GM23338 (cell line): ENCODE data around the gene FAM228B. TPM values are rescaled to one million over a fixed set of nuclear protein-coding genes. Genes with fewer than 3 reads are reported as not detected.

Experiments
- ATAC-seq: fragments of 200-7000 bp; cut with Tn5 transposase; 3 replicates; pipeline ENCODE4 v1.9.1; 2020
- DNase-seq: peaks from one replicate; pipeline ENCODE4 v3.0.0-alpha.2; 2015; ENCODE audit warnings: low spot score
- H2AFZ ChIP-seq: fragments of 200-600 bp; sonication (generic); 2 replicates; pipeline ENCODE4 v1.8.0; 2016; ENCODE audit warnings: antibody characterized with exemption, mild to moderate bottlenecking, moderate library complexity
- H3F3A ChIP-seq: fragments of 200-600 bp; sonication (generic); replicated peaks from 2 replicates; pipeline ENCODE4 v1.8.0; 2017; ENCODE audit warnings: antibody characterized with exemption, mixed run types, low read depth
- H3K27ac ChIP-seq: fragments of 200-600 bp; sonication (generic); 2 replicates; pipeline ENCODE4 v1.6.1; 2016; ENCODE audit warnings: low read depth
- H3K27me3 ChIP-seq: fragments of 200-600 bp; sonication (generic); 2 replicates; pipeline ENCODE4 v1.8.0; 2016; ENCODE audit warnings: mild to moderate bottlenecking, mixed run types, moderate library complexity; ENCODE audit not compliant: insufficient read depth
- H3K36me3 ChIP-seq: fragments of 200-600 bp; sonication (generic); 2 replicates; pipeline ENCODE4 v1.8.0; 2016; ENCODE audit warnings: mild to moderate bottlenecking; ENCODE audit not compliant: insufficient read depth
- H3K4me1 ChIP-seq: fragments of 200-600 bp; sonication (generic); 2 replicates; pipeline ENCODE4 v1.8.0; 2016; ENCODE audit warnings: mild to moderate bottlenecking, moderate library complexity; ENCODE audit not compliant: insufficient read depth
- H3K4me2 ChIP-seq: fragments of 200-600 bp; sonication (generic); 2 replicates; pipeline ENCODE4 v1.7.1; 2017; ENCODE audit warnings: mixed run types
- H3K4me3 ChIP-seq: fragments of 200-600 bp; sonication (generic); 2 replicates; pipeline ENCODE4 v1.6.1; 2016; ENCODE audit warnings: mixed run types
- H3K79me2 ChIP-seq: fragments of 200-600 bp; sonication (generic); replicated peaks from 2 replicates; pipeline ENCODE4 v1.8.0; 2017; ENCODE audit warnings: mild to moderate bottlenecking; ENCODE audit not compliant: insufficient read depth
- H3K9me2 ChIP-seq: fragments of 200-600 bp; sonication (generic); 2 replicates; pipeline ENCODE4 v1.8.0; 2017; ENCODE audit not compliant: insufficient read depth
- H4K20me1 ChIP-seq: fragments of 200-600 bp; sonication (generic); replicated peaks from 2 replicates; pipeline ENCODE4 v1.8.0; 2017; ENCODE audit warnings: mild to moderate bottlenecking; ENCODE audit not compliant: insufficient read depth
- H3K27ac Mint-ChIP-seq: 2 replicates; pipeline ENCODE4 v1.8.0; 2020; ENCODE audit warnings: inconsistent platforms, mild to moderate bottlenecking, moderate library complexity, mixed read lengths
- H3K27me3 Mint-ChIP-seq: 3 replicates; pipeline ENCODE4 v1.8.0; 2022; ENCODE audit warnings: low read depth, mild to moderate bottlenecking, moderate library complexity, mixed read lengths, inconsistent platforms; ENCODE audit not compliant: insufficient read depth, poor library complexity
- H3K36me3 Mint-ChIP-seq: 3 replicates; pipeline ENCODE4 v1.8.0; 2021; ENCODE audit warnings: low read depth, mild to moderate bottlenecking, inconsistent platforms, moderate library complexity, mixed read lengths
- H3K4me1 Mint-ChIP-seq: 3 replicates; pipeline ENCODE4 v1.8.0; 2020; ENCODE audit warnings: mild to moderate bottlenecking, inconsistent platforms, mixed read lengths
- H3K4me3 Mint-ChIP-seq: 3 replicates; pipeline ENCODE4 v1.8.0; 2021; ENCODE audit warnings: moderate library complexity, mild to moderate bottlenecking, inconsistent platforms, mixed read lengths
- H3K9me3 Mint-ChIP-seq: 3 replicates; pipeline ENCODE4 v1.8.0; 2020; ENCODE audit warnings: moderate library complexity, mild to moderate bottlenecking, inconsistent platforms, mixed read lengths
- CREB1 ChIP-seq: fragments of 250-450 bp; sonication (Bioruptor Pico); IDR thresholded peaks from 2 replicates; pipeline ENCODE4 v1.5.0; 2020; ENCODE audit warnings: low read depth, mild to moderate bottlenecking, moderate library complexity
- CTCF ChIP-seq, 2 experiments: fragments of 200-600 bp in 1 of 2; sonication (generic) in 1 of 2; conservative IDR thresholded peaks; 2 replicates each; pipeline versions ENCODE4 v1.5.1 to v1.6.1; 2016 to 2017; ENCODE audit warnings: antibody characterized with exemption in 2 of 2, low read depth in 2 of 2, mild to moderate bottlenecking in 2 of 2, moderate library complexity in 1 of 2
- ETS1 ChIP-seq: IDR thresholded peaks from 2 replicates; pipeline ENCODE4 v1.6.1; 2016; ENCODE audit warnings: antibody characterized with exemption
- EZH2 ChIP-seq: fragments of 200-600 bp; sonication (generic); IDR thresholded peaks from one replicate; pipeline ENCODE4 v1.8.0; 2017; ENCODE audit warnings: antibody characterized with exemption, mild to moderate bottlenecking, low read depth; ENCODE audit not compliant: unreplicated experiment
- EZH2phosphoT487 ChIP-seq: fragments of 200-600 bp; sonication (generic); IDR thresholded peaks from one replicate; pipeline ENCODE4 v1.8.1; 2018; ENCODE audit warnings: antibody characterized with exemption; ENCODE audit not compliant: unreplicated experiment
- JUNB ChIP-seq: IDR thresholded peaks from one replicate; pipeline ENCODE4 v1.6.1; 2016; ENCODE audit warnings: antibody characterized with exemption; ENCODE audit not compliant: unreplicated experiment
- NANOG ChIP-seq: IDR thresholded peaks from 2 replicates; pipeline ENCODE4 v1.6.1; 2016; ENCODE audit warnings: antibody characterized with exemption, borderline replicate concordance
- POLR2AphosphoS5 ChIP-seq: IDR thresholded peaks from 2 replicates; pipeline ENCODE4 v1.6.1; 2016; ENCODE audit warnings: antibody characterized with exemption, low read depth
- REST ChIP-seq: IDR thresholded peaks from one replicate; pipeline ENCODE4 v1.6.1; 2018; ENCODE audit warnings: antibody characterized with exemption; ENCODE audit not compliant: unreplicated experiment
- STAT1 ChIP-seq: IDR thresholded peaks from one replicate; pipeline ENCODE4 v1.6.1; 2016; ENCODE audit warnings: antibody characterized with exemption; ENCODE audit not compliant: unreplicated experiment
- ZNF114 ChIP-seq: fragments of 250-450 bp; sonication (Bioruptor Pico); IDR thresholded peaks from 2 replicates; pipeline ENCODE4 v1.5.0; 2020; ENCODE audit warnings: mild to moderate bottlenecking, moderate library complexity
- ZNF331 ChIP-seq: fragments of 250-450 bp; sonication (Bioruptor Pico); IDR thresholded peaks from 2 replicates; pipeline ENCODE4 v1.5.0; 2020; ENCODE audit warnings: low read depth, mild to moderate bottlenecking, moderate library complexity
- ZNF462 ChIP-seq: fragments of 250-450 bp; sonication (Bioruptor Pico); IDR thresholded peaks from 2 replicates; pipeline ENCODE4 v1.5.0; 2020; ENCODE audit warnings: mild to moderate bottlenecking, moderate library complexity
- polyA plus RNA-seq: library from polyadenylated mRNA; unstranded; fragments of >200 nt; fragmentation: Nextera tagmentation; extraction: Ambion mirVana; gene quantifications from 2 replicates; pipeline ENCODE4 v1.2.1, GENCODE V29; 2016
- total RNA-seq: library from RNA; depleted of rRNA; stranded (reverse); fragments of >200 nt; shearing (Covaris generic); gene quantifications from 2 replicates; pipeline ENCODE4 v1.2.3, GENCODE V29; 2014

The FAM228B gene
- total and polyA plus RNA-seq, 2 experiments from 2014 or later = 3.4 to 7.9 TPM

GRCh38 chr2:24191848-24192247 is 68.6 kb downstream of the FAM228B start:
- TF ChIP-seq REST (no peak), ZNF114 (CRISPR knock-in tag) (no peak), STAT1 (no peak), ETS1 (no peak), CTCF (conservative IDR thresholded peaks at IDR 0.05; ENCODE audit: low read depth in 2 of 2) (no peak), CREB1 (CRISPR knock-in tag) (no peak), JUNB (no peak), EZH2phosphoT487 (no peak), EZH2 (no peak), ZNF331 (CRISPR knock-in tag) (no peak), ZNF462 (CRISPR knock-in tag) (no peak), POLR2AphosphoS5 (no peak), NANOG (no peak)
- Histone ChIP-seq H3F3A (no peaks in the 10 kb centered on the region), H3K4me3 (no peak overlapping the region), H3K9me2 (no peaks in the 10 kb centered on the region; the same call in 1 of the 2 replicates), H3K79me2 (no peaks in the 10 kb centered on the region), H2AFZ (no peak overlapping the region), H3K36me3 (no peaks in the 10 kb centered on the region), H4K20me1 (no peaks in the 10 kb centered on the region), H3K4me2 (no peak overlapping the region), H3K27me3 (no peaks in the 10 kb centered on the region), H3K4me1 (no peaks in the 10 kb centered on the region), H3K27ac (no peak overlapping the region)
- H3K4me3 Mint-ChIP-seq = no peak overlapping the region
- H3K27me3 Mint-ChIP-seq = peaks cover 7% of the 10 kb centered on the region
- H3K27ac Mint-ChIP-seq = no peak overlapping the region
- no peak for DNase-seq
- no peaks in the 10 kb centered on the region for H3K36me3 Mint-ChIP-seq
- no peaks in the 10 kb centered on the region; the same call in 1 of the 3 replicates for H3K9me3 Mint-ChIP-seq
- no peak for ATAC-seq
- no peaks in the 10 kb centered on the region for H3K4me1 Mint-ChIP-seq
